Measurements from ENCODE around the gene ARHGEF37. TPM values are rescaled to one million over a fixed set of nuclear protein-coding genes. Genes with fewer than 3 reads are reported as not detected.

ARHGEF37 gene
- total and polyA plus RNA-seq, 4 donors = 0.71 to 6.1 (median 2.7) TPM

GRCh38 chr5:149654883-149655505 is 73.7 kb downstream of the ARHGEF37 start:
- whole genome bisulfite sequencing = 63% methylated on average over 4 of the region's 4 CpGs
- DNase-seq (ENCODE audit: low spot score) = no peak
- no peak overlapping the region for H3K4me3 ChIP-seq (ENCODE audit: low read depth in 1 of 3, low read length in 3 of 3)
- TF ChIP-seq FOXA1 (IDR thresholded peaks at IDR 0.05) (no peak), GABPA (IDR thresholded peaks at IDR 0.05 in 1 of 2, conservative IDR thresholded peaks at IDR 0.05 in 1 of 2) (no peak), YY1 (IDR thresholded peaks at IDR 0.05) (no peak), NR2F2 (IDR thresholded peaks at IDR 0.05) (no peak), SP1 (IDR thresholded peaks at IDR 0.05) (no peak), HNF4A (conservative IDR thresholded peaks at IDR 0.05) (no peak), FOXA2 (IDR thresholded peaks at IDR 0.05) (no peak), CTCF (IDR thresholded peaks at IDR 0.05; ENCODE audit: low read depth, low read length, missing input control) (no peak), REST (IDR thresholded peaks at IDR 0.05) (no peak), ATF3 (IDR thresholded peaks at IDR 0.05) (no peak), JUND (IDR thresholded peaks at IDR 0.05) (no peak), RAD21 (IDR thresholded peaks at IDR 0.05) (no peak), RXRA (IDR thresholded peaks at IDR 0.05) (no peak), ZBTB33 (IDR thresholded peaks at IDR 0.05) (no peak), EGR1 (IDR thresholded peaks at IDR 0.05; ENCODE audit: low read depth in 2 of 2) (no peak), MAX (IDR thresholded peaks at IDR 0.05) (no peak), TAF1 (conservative IDR thresholded peaks at IDR 0.05) (no peak)
- H3K9me3 ChIP-seq (ENCODE audit: control insufficient read depth in 4 of 4, low read length in 3 of 4) = no peaks in the 10 kb centered on the region
- H3K36me3 ChIP-seq (ENCODE audit: control insufficient read depth in 4 of 4, insufficient read depth in 3 of 4, low read depth in 1 of 4, low read length in 3 of 4) = no peaks in the 10 kb centered on the region
- no peak overlapping the region for H3K27ac ChIP-seq (ENCODE audit: low read depth in 1 of 2, low read length in 2 of 2)
- H3K4me1 ChIP-seq (ENCODE audit: control insufficient read depth in 4 of 4, insufficient read depth in 4 of 4, low read length in 3 of 4) = no peaks in the 10 kb centered on the region
- no peak overlapping the region for H3K9ac ChIP-seq (ENCODE audit: low read depth in 1 of 2, low read length in 2 of 2)
- no peaks in the 10 kb centered on the region for H3K27me3 ChIP-seq (ENCODE audit: control insufficient read depth in 4 of 4, insufficient read depth in 4 of 4, low read length in 3 of 4)

All from liver (tissue), 9 donors.